Upper lobe of right lung (tissue), 1 donor: ENCODE measurements around the gene CENPE. TPM values are rescaled to one million over a fixed set of nuclear protein-coding genes. Genes with fewer than 3 reads are reported as not detected.

Experiments
- ATAC-seq: fragments of 200-7000 bp; cut with Tn5 transposase; one replicate; pipeline ENCODE4 v1.9.1; 2020; ENCODE audit warnings: mild to moderate bottlenecking, moderate library complexity
- DNase-seq: peaks from one replicate; pipeline ENCODE4 v3.0.0-alpha.2; 2020
- H3K27ac ChIP-seq: fragments of 200-600 bp; one replicate; pipeline ENCODE4 v1.8.0; 2022
- H3K27me3 ChIP-seq: fragments of 200-600 bp; one replicate; pipeline ENCODE4 v1.8.0; 2022; ENCODE audit warnings: mild to moderate bottlenecking
- H3K36me3 ChIP-seq: fragments of 200-600 bp; one replicate; pipeline ENCODE4 v1.8.0; 2022
- H3K4me1 ChIP-seq: fragments of 200-600 bp; one replicate; pipeline ENCODE4 v1.8.0; 2022
- H3K4me3 ChIP-seq: fragments of 200-600 bp; one replicate; pipeline ENCODE4 v1.8.0; 2022; ENCODE audit warnings: mild to moderate bottlenecking
- H3K9me3 ChIP-seq: fragments of 200-600 bp; one replicate; pipeline ENCODE4 v1.8.0; 2022
- CTCF ChIP-seq: fragments of 200-600 bp; IDR thresholded peaks from one replicate; pipeline ENCODE4 v1.8.0; 2022; ENCODE audit warnings: antibody characterized with exemption
- intact Hi-C: fragments of 100-400 bp; cut with DNase I; formaldehyde crosslinking; loops from one replicate; pipeline ENCODE4 v1.11.0; 2022
- total RNA-seq: library from RNA; stranded (reverse); fragmentation: NEBNext Ultra II Directional; extraction: Animal tissue kit (Norgen Biotek cat#: 25700); gene quantifications from one replicate; pipeline ENCODE4 v1.2.1, GENCODE V29; 2021
- donor health status: DM: no; HTN: yes; CAD: no; lungs with severe emphysema.

Gene CENPE
- total RNA-seq, 1 donor from 2014 or later, result 0.78 TPM

- Histone ChIP-seq H3K36me3 (no peaks in the 10 kb centered on the region), H3K4me1 (no peaks in the 10 kb centered on the region), H3K9me3 (no peaks in the 10 kb centered on the region), H3K27me3 (no peaks in the 10 kb centered on the region), H3K27ac (no peak overlapping the region), H3K4me3 (no peak overlapping the region)
- intact Hi-C loops, result no loop called here
- ATAC-seq (no peak), DNase-seq (no peak)
- no peak for TF ChIP-seq CTCF
These were observed 75.0 kb downstream of the CENPE start for GRCh38 chr4:103123114-103123513.

- H3K27me3 ChIP-seq, result no peaks in the 10 kb centered on the region
- DNase-seq (no peak), ATAC-seq (no peak)
- H3K27ac ChIP-seq, result no peak overlapping the region
- no peaks in the 10 kb centered on the region for H3K4me1 ChIP-seq
- H3K9me3 ChIP-seq, result no peaks in the 10 kb centered on the region
- no peaks in the 10 kb centered on the region for H3K36me3 ChIP-seq
- H3K4me3 ChIP-seq, result no peak overlapping the region
- intact Hi-C loops, result no loop called here
- TF ChIP-seq CTCF, result no peak
These were observed 80.0 kb downstream of the CENPE start for GRCh38 chr4:103118166-103118565.

GRCh38 chr4:103111598-103111997, 86.5 kb downstream of the CENPE start:
- no peaks in the 10 kb centered on the region for H3K4me1 ChIP-seq
- intact Hi-C loops, result no loop called here
- no peak overlapping the region for H3K27ac ChIP-seq
- H3K4me3 ChIP-seq, result no peak overlapping the region
- H3K36me3 ChIP-seq, result no peaks in the 10 kb centered on the region
- no peaks in the 10 kb centered on the region for H3K9me3 ChIP-seq
- DNase-seq, result no peak
- ATAC-seq, result no peak
- TF ChIP-seq CTCF, result no peak
- H3K27me3 ChIP-seq, result no peaks in the 10 kb centered on the region

- intact Hi-C loops, result no loop called here
- Histone ChIP-seq H3K36me3 (no peaks in the 10 kb centered on the region), H3K4me3 (no peak overlapping the region), H3K4me1 (no peaks in the 10 kb centered on the region), H3K27me3 (no peaks in the 10 kb centered on the region), H3K9me3 (no peaks in the 10 kb centered on the region), H3K27ac (no peak overlapping the region)
- DNase-seq, result no peak
- TF ChIP-seq CTCF, result no peak
- ATAC-seq, result no peak
These were observed 89.6 kb downstream of the CENPE start for GRCh38 chr4:103108542-103108941.

GRCh38 chr4:103105558-103106356, 92.4 kb downstream of the CENPE start:
- no peak for TF ChIP-seq CTCF
- Histone ChIP-seq H3K9me3 (no peaks in the 10 kb centered on the region), H3K36me3 (no peaks in the 10 kb centered on the region), H3K27ac (no peak overlapping the region), H3K4me1 (no peaks in the 10 kb centered on the region), H3K27me3 (no peaks in the 10 kb centered on the region), H3K4me3 (no peak overlapping the region)
- ATAC-seq (no peak), DNase-seq (no peak)
- intact Hi-C loops, result no loop called here

- no peaks in the 10 kb centered on the region for H3K4me1 ChIP-seq
- no peak for ATAC-seq
- H3K27ac ChIP-seq, result no peak overlapping the region
- TF ChIP-seq CTCF, result no peak
- DNase-seq, result no peak
- H3K9me3 ChIP-seq, result no peaks in the 10 kb centered on the region
- no peaks in the 10 kb centered on the region for H3K27me3 ChIP-seq
- no peaks in the 10 kb centered on the region for H3K36me3 ChIP-seq
- intact Hi-C loops, result no loop called here
- no peak overlapping the region for H3K4me3 ChIP-seq
These were observed 93.3 kb downstream of the CENPE start for GRCh38 chr4:103104886-103105285.
